Activated naive CD4-positive, alpha-beta T cell treated with anti-CD3 and anti-CD28 coated beads, Interleukin-2, amount 50 U/mL, for 24 hours (primary cell): Measurements from ENCODE around the gene VSTM2B.

Source experiments
- H3K27ac Mint-ChIP-seq: one replicate; pipeline ENCODE4 v1.8.0; 2021; ENCODE audit warnings: mild to moderate bottlenecking, mixed read lengths
- H3K27me3 Mint-ChIP-seq: one replicate; pipeline ENCODE4 v1.8.0; 2021; ENCODE audit warnings: mixed read lengths
- H3K36me3 Mint-ChIP-seq: one replicate; pipeline ENCODE4 v1.8.0; 2021; ENCODE audit warnings: mixed read lengths
- H3K4me1 Mint-ChIP-seq: one replicate; pipeline ENCODE4 v1.8.0; 2021; ENCODE audit warnings: mixed read lengths
- H3K4me3 Mint-ChIP-seq: one replicate; pipeline ENCODE4 v1.8.0; 2021; ENCODE audit warnings: mild to moderate bottlenecking, mixed read lengths
- H3K9me3 Mint-ChIP-seq: one replicate; pipeline ENCODE4 v1.8.0; 2021; ENCODE audit warnings: mixed read lengths

VSTM2B gene

DNA sequence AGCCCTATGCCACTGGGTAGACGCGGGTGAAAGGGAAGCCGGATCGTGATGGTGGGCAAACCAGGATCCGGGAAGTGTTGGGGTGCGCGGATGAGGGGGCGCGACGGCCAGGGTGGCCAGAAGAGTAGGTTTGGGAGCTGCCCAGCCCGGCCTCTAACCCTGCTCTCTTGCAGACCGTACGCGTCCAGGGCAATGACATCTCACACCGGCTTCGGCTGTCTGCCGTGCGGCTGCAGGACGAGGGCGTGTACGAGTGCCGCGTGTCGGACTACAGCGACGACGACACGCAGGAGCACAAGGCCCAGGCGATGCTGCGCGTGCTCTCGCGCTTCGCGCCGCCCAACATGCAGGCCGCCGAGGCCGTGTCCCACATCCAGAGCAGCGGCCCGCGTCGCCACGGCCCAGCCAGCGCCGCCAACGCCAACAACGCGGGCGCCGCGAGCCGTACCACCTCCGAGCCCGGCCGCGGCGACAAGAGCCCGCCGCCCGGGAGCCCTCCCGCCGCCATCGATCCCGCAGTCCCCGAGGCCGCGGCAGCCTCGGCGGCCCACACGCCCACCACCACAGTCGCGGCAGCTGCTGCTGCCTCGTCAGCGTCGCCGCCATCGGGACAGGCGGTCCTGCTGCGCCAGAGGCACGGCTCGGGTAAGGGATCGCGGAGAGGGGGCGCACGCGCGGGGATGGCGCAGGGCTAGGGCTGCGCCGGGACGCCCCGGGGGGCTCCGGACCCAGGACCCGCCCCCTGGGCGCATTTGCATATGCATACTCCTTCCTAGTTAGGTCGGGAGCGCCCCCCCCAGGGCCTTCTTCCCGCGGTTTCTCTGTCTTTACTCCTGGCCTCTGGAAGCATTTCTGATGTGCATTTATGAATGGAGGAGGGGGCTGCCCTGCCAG is 4.1 kb downstream of the VSTM2B start:
- Mint-ChIP-seq H3K27ac (no peak overlapping the region), H3K27me3 (peaks cover 36% of the 10 kb centered on the region), H3K4me3 (no peak overlapping the region)

GRCh38 chr19:29530540-29531457 is 5.0 kb downstream of the VSTM2B start:
- peaks cover 38% of the 10 kb centered on the region for H3K27me3 Mint-ChIP-seq
- H3K36me3 Mint-ChIP-seq: peaks cover 2% of the 10 kb centered on the region
- no peak overlapping the region for H3K4me3 Mint-ChIP-seq

More for the DNA sequence above, 4.1 kb downstream of the VSTM2B start:
- H3K36me3 Mint-ChIP-seq: peaks cover 2% of the 10 kb centered on the region
- H3K9me3 Mint-ChIP-seq: no peaks in the 10 kb centered on the region
- H3K4me1 Mint-ChIP-seq: peaks cover 19% of the 10 kb centered on the region

GRCh38 chr19:29531458-29532025 is 5.7 kb downstream of the VSTM2B start:
- H3K4me3 Mint-ChIP-seq: no peak overlapping the region
- no peak overlapping the region for H3K27ac Mint-ChIP-seq
- peaks cover 19% of the 10 kb centered on the region for H3K4me1 Mint-ChIP-seq
- peaks cover 39% of the 10 kb centered on the region for H3K27me3 Mint-ChIP-seq
- H3K36me3 Mint-ChIP-seq: peaks cover 2% of the 10 kb centered on the region
- H3K9me3 Mint-ChIP-seq: no peaks in the 10 kb centered on the region

More at GRCh38 chr19:29530540-29531457, 5.0 kb downstream of the VSTM2B start:
- Mint-ChIP-seq H3K27ac (no peak overlapping the region), H3K4me1 (peaks cover 19% of the 10 kb centered on the region), H3K9me3 (no peaks in the 10 kb centered on the region)

GRCh38 chr19:29532097-29532496 is 6.3 kb downstream of the VSTM2B start:
- Mint-ChIP-seq H3K36me3 (peaks cover 2% of the 10 kb centered on the region), H3K4me3 (no peak overlapping the region), H3K9me3 (no peaks in the 10 kb centered on the region), H3K27ac (no peak overlapping the region), H3K4me1 (peaks cover 19% of the 10 kb centered on the region), H3K27me3 (peaks cover 39% of the 10 kb centered on the region)

GRCh38 chr19:29532956-29533355 is 7.2 kb downstream of the VSTM2B start:
- H3K4me1 Mint-ChIP-seq: peaks cover 14% of the 10 kb centered on the region
- H3K27me3 Mint-ChIP-seq: peaks cover 34% of the 10 kb centered on the region
- peaks cover 2% of the 10 kb centered on the region for H3K36me3 Mint-ChIP-seq
- H3K9me3 Mint-ChIP-seq: no peaks in the 10 kb centered on the region
- no peak overlapping the region for H3K27ac Mint-ChIP-seq
- no peak overlapping the region for H3K4me3 Mint-ChIP-seq

GRCh38 chr19:29533578-29534544 is 8.1 kb downstream of the VSTM2B start:
- H3K27ac Mint-ChIP-seq: no peak overlapping the region
- H3K4me1 Mint-ChIP-seq: peaks cover 9% of the 10 kb centered on the region
- H3K4me3 Mint-ChIP-seq: no peak overlapping the region
- no peaks in the 10 kb centered on the region for H3K9me3 Mint-ChIP-seq
- H3K36me3 Mint-ChIP-seq: peaks cover 2% of the 10 kb centered on the region
- peaks cover 31% of the 10 kb centered on the region for H3K27me3 Mint-ChIP-seq

- H3K4me3 Mint-ChIP-seq: no peak overlapping the region
- H3K4me1 Mint-ChIP-seq: no peaks in the 10 kb centered on the region
- no peaks in the 10 kb centered on the region for H3K36me3 Mint-ChIP-seq
- H3K9me3 Mint-ChIP-seq: no peaks in the 10 kb centered on the region
- no peak overlapping the region for H3K27ac Mint-ChIP-seq
- peaks cover 25% of the 10 kb centered on the region for H3K27me3 Mint-ChIP-seq
These were observed 9.5 kb downstream of the VSTM2B start for GRCh38 chr19:29535214-29535831.

DNA sequence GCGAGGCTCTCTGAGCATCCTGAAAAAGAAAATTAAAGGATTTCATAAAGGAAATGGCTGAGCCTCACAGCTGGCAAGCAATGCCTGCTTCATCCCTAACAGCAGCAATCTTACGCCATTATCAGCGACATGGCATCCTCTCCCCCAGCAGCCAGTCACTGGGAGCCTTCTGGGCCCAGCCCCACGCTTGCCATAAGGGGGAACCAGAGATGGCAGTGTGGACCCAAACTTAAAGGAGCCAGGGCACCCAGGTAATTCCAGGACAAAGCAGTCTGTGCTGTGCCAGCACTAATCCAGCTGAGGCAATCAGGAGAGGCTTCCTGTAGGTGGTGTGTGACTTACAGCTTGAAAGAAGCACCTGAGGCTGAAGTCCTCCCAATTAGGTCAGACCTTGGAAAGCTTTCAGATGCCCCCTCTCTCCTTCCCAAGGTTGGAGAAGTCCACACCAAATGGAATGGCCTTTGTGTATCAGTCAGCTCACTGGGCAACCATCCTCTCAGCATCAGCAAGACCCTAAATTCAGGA is 10.3 kb downstream of the VSTM2B start:
- Mint-ChIP-seq H3K4me3 (no peak overlapping the region), H3K27ac (no peak overlapping the region), H3K36me3 (no peaks in the 10 kb centered on the region), H3K27me3 (peaks cover 22% of the 10 kb centered on the region), H3K9me3 (no peaks in the 10 kb centered on the region), H3K4me1 (no peaks in the 10 kb centered on the region)

DNA sequence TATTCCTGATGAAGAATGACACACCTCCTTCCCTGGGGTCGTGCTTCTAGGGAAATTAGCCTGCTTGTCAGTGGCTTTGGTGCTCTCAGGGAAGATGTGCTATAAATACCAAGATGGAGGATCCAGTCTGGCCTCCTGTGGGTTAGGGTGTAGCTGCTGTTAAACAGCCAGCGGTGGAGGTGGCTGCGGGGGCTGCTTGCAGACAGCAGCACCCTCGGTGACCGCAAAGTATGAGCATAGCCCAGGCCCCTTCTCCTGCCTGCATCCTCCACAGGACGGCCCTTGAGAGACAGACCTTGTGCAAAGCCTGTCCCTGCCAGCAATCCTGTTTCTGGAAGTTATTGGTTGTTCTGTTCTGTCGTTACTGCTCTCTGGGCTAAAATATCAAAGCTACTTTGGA is 11.4 kb downstream of the VSTM2B start:
- H3K27me3 Mint-ChIP-seq: peaks cover 18% of the 10 kb centered on the region
- no peak overlapping the region for H3K27ac Mint-ChIP-seq
- H3K9me3 Mint-ChIP-seq: no peaks in the 10 kb centered on the region
- H3K4me1 Mint-ChIP-seq: no peaks in the 10 kb centered on the region
- H3K36me3 Mint-ChIP-seq: no peaks in the 10 kb centered on the region
- H3K4me3 Mint-ChIP-seq: no peak overlapping the region

GRCh38 chr19:29537601-29538000 is 11.8 kb downstream of the VSTM2B start:
- Mint-ChIP-seq H3K27ac (no peak overlapping the region), H3K9me3 (no peaks in the 10 kb centered on the region)

GRCh38 chr19:29538146-29538545 is 12.4 kb downstream of the VSTM2B start:
- Mint-ChIP-seq H3K4me3 (no peak overlapping the region), H3K4me1 (no peaks in the 10 kb centered on the region), H3K27ac (no peak overlapping the region), H3K36me3 (no peaks in the 10 kb centered on the region), H3K9me3 (no peaks in the 10 kb centered on the region), H3K27me3 (peaks cover 12% of the 10 kb centered on the region)

More at GRCh38 chr19:29537601-29538000, 11.8 kb downstream of the VSTM2B start:
- Mint-ChIP-seq H3K4me3 (no peak overlapping the region), H3K27me3 (peaks cover 15% of the 10 kb centered on the region), H3K36me3 (no peaks in the 10 kb centered on the region), H3K4me1 (no peaks in the 10 kb centered on the region)

- Mint-ChIP-seq H3K36me3 (no peaks in the 10 kb centered on the region), H3K4me1 (no peaks in the 10 kb centered on the region)
These were observed 12.9 kb downstream of the VSTM2B start for GRCh38 chr19:29538651-29539050.

GRCh38 chr19:29539131-29539530 is 13.3 kb downstream of the VSTM2B start:
- Mint-ChIP-seq H3K27ac (no peak overlapping the region), H3K4me1 (no peaks in the 10 kb centered on the region), H3K27me3 (peaks cover 12% of the 10 kb centered on the region), H3K9me3 (no peaks in the 10 kb centered on the region), H3K36me3 (no peaks in the 10 kb centered on the region), H3K4me3 (no peak overlapping the region)

More at GRCh38 chr19:29538651-29539050, 12.9 kb downstream of the VSTM2B start:
- Mint-ChIP-seq H3K27ac (no peak overlapping the region), H3K27me3 (peaks cover 12% of the 10 kb centered on the region), H3K4me3 (no peak overlapping the region), H3K9me3 (no peaks in the 10 kb centered on the region)

DNA sequence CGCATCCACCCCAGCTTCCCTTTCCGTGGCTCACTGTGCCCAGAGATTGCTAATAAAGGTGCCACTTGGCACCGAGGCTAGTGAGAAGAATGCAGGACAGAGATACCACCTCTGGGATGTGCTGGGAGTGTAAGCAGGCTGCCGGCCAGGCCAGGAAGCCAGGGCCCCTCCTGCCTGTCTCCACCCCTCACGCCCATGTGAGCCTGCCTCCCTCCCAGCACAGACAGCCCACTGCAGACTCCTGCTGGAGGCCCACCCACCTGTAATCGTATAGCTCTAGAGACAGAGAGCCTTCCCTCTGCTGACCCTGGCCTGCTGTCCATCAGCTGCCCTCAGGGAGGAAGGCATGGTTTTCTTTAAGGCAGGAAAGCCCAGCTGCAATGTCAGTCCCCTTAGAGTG is 13.9 kb downstream of the VSTM2B start:
- peaks cover 12% of the 10 kb centered on the region for H3K27me3 Mint-ChIP-seq

More for the DNA sequence above, 13.9 kb downstream of the VSTM2B start:
- Mint-ChIP-seq H3K4me1 (no peaks in the 10 kb centered on the region), H3K4me3 (no peak overlapping the region), H3K36me3 (no peaks in the 10 kb centered on the region), H3K27ac (no peak overlapping the region), H3K9me3 (no peaks in the 10 kb centered on the region)
